ENCODE measurements around the gene EFCC1.
"Not testable (repeated sequence)": the region's sequence is repeated elsewhere in the genome, so short reads cannot be mapped to it uniquely, and the experiment has no call there.

Gene EFCC1

GRCh38 chr3:129068291-129068886 is 67.3 kb downstream of the EFCC1 start:
- TF ChIP-seq TCF4 (CRISPR knock-in tag; IDR thresholded peaks at IDR 0.05; ENCODE audit: borderline replicate concordance) (no peak), GLIS3 (CRISPR knock-in tag; IDR thresholded peaks at IDR 0.05) (no peak), TOX (CRISPR knock-in tag; IDR thresholded peaks at IDR 0.05; ENCODE audit: borderline replicate concordance) (no peak), ESRRG (CRISPR knock-in tag; IDR thresholded peaks at IDR 0.05) (no peak), ZFP3 (CRISPR knock-in tag; IDR thresholded peaks at IDR 0.05) (no peak)

GRCh38 chr3:129069313-129070085 is 68.4 kb downstream of the EFCC1 start:
- ATAC-seq = not testable (repeated sequence)

More at GRCh38 chr3:129068291-129068886, 67.3 kb downstream of the EFCC1 start:
- ATAC-seq = no peak

GRCh38 chr3:129070086-129070885 is 69.2 kb downstream of the EFCC1 start:
- no peak for ATAC-seq
- no peak for TF ChIP-seq OSR1 (CRISPR knock-in tag; IDR thresholded peaks at IDR 0.05)
- TF ChIP-seq RARB (CRISPR knock-in tag; IDR thresholded peaks at IDR 0.05) = no peak
- TF ChIP-seq ZFP30 (CRISPR knock-in tag; IDR thresholded peaks at IDR 0.05) = no peak
- no peak for TF ChIP-seq CREB5 (CRISPR knock-in tag; IDR thresholded peaks at IDR 0.05; ENCODE audit: low read depth)
- no peak for TF ChIP-seq ZNF565 (CRISPR knock-in tag; conservative IDR thresholded peaks at IDR 0.05; ENCODE audit: low read depth)
- no peak for TF ChIP-seq SNAI2 (CRISPR knock-in tag; IDR thresholded peaks at IDR 0.05)
- TF ChIP-seq ZNF70 (CRISPR knock-in tag; IDR thresholded peaks at IDR 0.05) = no peak
- TF ChIP-seq BACH2 (CRISPR knock-in tag; IDR thresholded peaks at IDR 0.05; ENCODE audit: borderline replicate concordance) = no peak
- TF ChIP-seq CSRNP3 (CRISPR knock-in tag; IDR thresholded peaks at IDR 0.05) = no peak
- no peak for TF ChIP-seq ISL1 (CRISPR knock-in tag; IDR thresholded peaks at IDR 0.05)
- TF ChIP-seq TSHZ2 (CRISPR knock-in tag; IDR thresholded peaks at IDR 0.05) = no peak
- TF ChIP-seq ZFP3 (CRISPR knock-in tag; IDR thresholded peaks at IDR 0.05) = no peak
- TF ChIP-seq ESRRG (CRISPR knock-in tag; IDR thresholded peaks at IDR 0.05) = no peak
- TF ChIP-seq POU6F1 (CRISPR knock-in tag; IDR thresholded peaks at IDR 0.05; ENCODE audit: borderline replicate concordance, low read depth) = no peak
- TF ChIP-seq TOX (CRISPR knock-in tag; IDR thresholded peaks at IDR 0.05; ENCODE audit: borderline replicate concordance) = no peak
- TF ChIP-seq TCF4 (CRISPR knock-in tag; IDR thresholded peaks at IDR 0.05; ENCODE audit: borderline replicate concordance) = no peak
- no peak for TF ChIP-seq ARNTL (CRISPR knock-in tag; IDR thresholded peaks at IDR 0.05; ENCODE audit: borderline replicate concordance, low read depth)

GRCh38 chr3:129077222-129077621 is 76.1 kb downstream of the EFCC1 start:
- ATAC-seq = no peak
- no peak for TF ChIP-seq TSHZ2 (CRISPR knock-in tag; IDR thresholded peaks at IDR 0.05)
- no peak for TF ChIP-seq SNAI2 (CRISPR knock-in tag; IDR thresholded peaks at IDR 0.05)

Measured in SK-N-SH treated with all-trans-retinoic acid at 6 μM for 48 hours (cell line).